GM12864 (cell line): Measurements from ENCODE around the gene LGMN.

ENCODE experiments used
- DNase-seq: peaks from one replicate; pipeline ENCODE4 v3.0.0-alpha.2; 2011; ENCODE audit warnings: low read depth
- H3K4me3 ChIP-seq: 2 replicates; pipeline ENCODE4 v1.5.1; 2011; ENCODE audit warnings: mild to moderate bottlenecking, low read depth, low read length, control low read depth
- CTCF ChIP-seq: IDR thresholded peaks from 2 replicates; pipeline ENCODE4 v1.5.1; 2011; ENCODE audit warnings: low read depth, mild to moderate bottlenecking, moderate library complexity, low read length, control low read depth, inconsistent platforms; ENCODE audit errors: missing control alignments

The LGMN gene

GRCh38 chr14:92660571-92660970 is 87.9 kb downstream of the LGMN start:
- no peak for TF ChIP-seq CTCF
- no peak overlapping the region for H3K4me3 ChIP-seq
- no peak for DNase-seq

- no peak overlapping the region for H3K4me3 ChIP-seq
- DNase-seq = no peak
- TF ChIP-seq CTCF = no peak
Observed at GRCh38 chr14:92659765-92660561, 88.5 kb downstream of the LGMN start.

- DNase-seq = no peak
- H3K4me3 ChIP-seq = no peak overlapping the region
- TF ChIP-seq CTCF = no peak
Observed at GRCh38 chr14:92658684-92659083, 89.7 kb downstream of the LGMN start.

GRCh38 chr14:92658160-92658559 is 90.3 kb downstream of the LGMN start:
- no peak for TF ChIP-seq CTCF
- H3K4me3 ChIP-seq = no peak overlapping the region
- no peak for DNase-seq

GRCh38 chr14:92657457-92658142 is 90.8 kb downstream of the LGMN start:
- TF ChIP-seq CTCF = no peak
- H3K4me3 ChIP-seq = no peak overlapping the region
- DNase-seq = no peak

GRCh38 chr14:92656306-92657081 is 91.9 kb downstream of the LGMN start:
- no peak for DNase-seq
- TF ChIP-seq CTCF = no peak
- no peak overlapping the region for H3K4me3 ChIP-seq
